ENCODE measurements around the gene DPP3. TPM values are rescaled to one million over a fixed set of nuclear protein-coding genes. Genes with fewer than 3 reads are reported as not detected.

DPP3 gene
- total RNA-seq, 1 experiment from 2014 or later: 135 TPM

DNA sequence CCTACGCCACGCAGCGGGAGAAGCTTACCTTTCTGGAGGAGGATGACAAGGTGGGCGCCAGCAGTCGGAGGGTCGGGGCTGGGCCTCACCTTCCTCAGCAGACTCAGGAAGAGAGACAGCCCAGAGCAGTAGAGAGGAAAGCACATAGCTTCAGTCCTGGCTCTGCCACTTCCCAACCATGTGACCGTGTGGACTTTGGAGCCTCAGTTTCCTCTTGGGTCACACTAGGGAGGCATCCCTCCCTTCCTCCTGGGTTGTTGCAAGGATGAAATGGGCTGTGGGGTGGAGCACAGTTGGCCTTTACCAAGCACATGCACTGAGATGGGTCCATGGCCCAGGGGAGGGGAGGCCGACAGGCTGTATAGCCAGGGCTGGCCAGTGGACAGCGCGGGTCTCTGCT lies 12.9 kb downstream of the DPP3 start:
- CTCF ChIA-PET: interaction anchor here (0.5 kb wide), 1 partner anchor 107 kb away, joined by 4 read pairs; no protein-coding TSS in a partner anchor
- H3K9ac ChIP-seq (ENCODE audit: low read length): no peak overlapping the region
- no peaks in the 10 kb centered on the region for H3K9me2 ChIP-seq (replicated peaks; ENCODE audit: low read length)
- H3K36me3 ChIP-seq (ENCODE audit: low read depth, low read length): peaks cover 40% of the 10 kb centered on the region
- no peak for ATAC-seq
- POLR2A ChIA-PET (ENCODE audit: unreplicated experiment): no interaction called here
- intact Hi-C loops (cut with micrococcal nuclease): no loop called here
- no peaks in the 10 kb centered on the region for H3K27me3 ChIP-seq (ENCODE audit: low read length)
- DNase-seq: no peak
- no peaks in the 10 kb centered on the region for H3K9me3 ChIP-seq (ENCODE audit: low read length)
- no peaks in the 10 kb centered on the region for H3F3A ChIP-seq (ENCODE audit: low read length, unreplicated experiment)
- no peak overlapping the region for H3K4me3 ChIP-seq (ENCODE audit: low read length)
- H3K27ac ChIP-seq (ENCODE audit: low read length): no peak overlapping the region
- TF ChIP-seq, protein P1, sequence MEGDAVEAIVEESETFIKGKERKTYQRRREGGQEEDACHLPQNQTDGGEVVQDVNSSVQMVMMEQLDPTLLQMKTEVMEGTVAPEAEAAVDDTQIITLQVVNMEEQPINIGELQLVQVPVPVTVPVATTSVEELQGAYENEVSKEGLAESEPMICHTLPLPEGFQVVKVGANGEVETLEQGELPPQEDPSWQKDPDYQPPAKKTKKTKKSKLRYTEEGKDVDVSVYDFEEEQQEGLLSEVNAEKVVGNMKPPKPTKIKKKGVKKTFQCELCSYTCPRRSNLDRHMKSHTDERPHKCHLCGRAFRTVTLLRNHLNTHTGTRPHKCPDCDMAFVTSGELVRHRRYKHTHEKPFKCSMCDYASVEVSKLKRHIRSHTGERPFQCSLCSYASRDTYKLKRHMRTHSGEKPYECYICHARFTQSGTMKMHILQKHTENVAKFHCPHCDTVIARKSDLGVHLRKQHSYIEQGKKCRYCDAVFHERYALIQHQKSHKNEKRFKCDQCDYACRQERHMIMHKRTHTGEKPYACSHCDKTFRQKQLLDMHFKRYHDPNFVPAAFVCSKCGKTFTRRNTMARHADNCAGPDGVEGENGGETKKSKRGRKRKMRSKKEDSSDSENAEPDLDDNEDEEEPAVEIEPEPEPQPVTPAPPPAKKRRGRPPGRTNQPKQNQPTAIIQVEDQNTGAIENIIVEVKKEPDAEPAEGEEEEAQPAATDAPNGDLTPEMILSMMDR (conservative IDR thresholded peaks at IDR 0.05; ENCODE audit: low read depth, low read length): no peak
- TF ChIP-seq EZH2 (IDR thresholded peaks at IDR 0.05; ENCODE audit: low read length, unreplicated experiment) (no peak), EZH2phosphoT487 (IDR thresholded peaks at IDR 0.05; ENCODE audit: borderline replicate concordance, low read length) (no peak)
- BruUV-seq (replicated peaks): no TSS peak
- H3K4me2 ChIP-seq (ENCODE audit: low read length): no peak overlapping the region
- H3K79me2 ChIP-seq (ENCODE audit: low read length): no peaks in the 10 kb centered on the region
- H3K4me1 ChIP-seq (ENCODE audit: insufficient read depth, low read length): no peaks in the 10 kb centered on the region
- no peak overlapping the region for H2AFZ ChIP-seq (ENCODE audit: low read length)
- no peaks in the 10 kb centered on the region for H4K20me1 ChIP-seq (ENCODE audit: low read length)

DNA sequence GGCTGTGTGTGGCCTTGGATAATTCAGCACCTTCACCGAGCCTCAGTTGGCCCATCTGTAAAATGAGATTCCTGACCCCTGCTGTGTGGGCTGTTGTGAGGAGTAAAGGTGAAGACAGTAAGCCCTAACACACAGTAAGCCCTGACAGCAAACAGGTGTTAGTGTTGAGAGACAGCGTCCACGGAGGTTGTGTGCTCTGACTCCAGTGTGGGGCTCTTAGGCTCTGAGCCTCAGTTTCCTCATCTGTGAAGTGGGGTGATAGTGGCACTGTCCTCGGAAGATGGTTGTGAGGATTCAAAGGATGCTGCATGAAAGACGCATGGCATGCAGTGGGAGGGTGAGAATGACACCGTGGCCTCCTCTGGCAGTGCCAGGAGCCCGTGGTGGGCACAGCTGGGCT lies 14.2 kb downstream of the DPP3 start:
- Histone ChIP-seq H3K27me3 (ENCODE audit: low read length) (no peaks in the 10 kb centered on the region), H4K20me1 (ENCODE audit: low read length) (no peaks in the 10 kb centered on the region), H2AFZ (ENCODE audit: low read length) (no peak overlapping the region), H3K9me3 (ENCODE audit: low read length) (no peaks in the 10 kb centered on the region), H3K4me2 (ENCODE audit: low read length) (no peak overlapping the region), H3K79me2 (ENCODE audit: low read length) (no peaks in the 10 kb centered on the region), H3F3A (ENCODE audit: low read length, unreplicated experiment) (no peaks in the 10 kb centered on the region), H3K9ac (ENCODE audit: low read length) (no peak overlapping the region), H3K9me2 (replicated peaks; ENCODE audit: low read length) (no peaks in the 10 kb centered on the region), H3K27ac (ENCODE audit: low read length) (no peak overlapping the region), H3K36me3 (ENCODE audit: low read depth, low read length) (peaks cover 40% of the 10 kb centered on the region), H3K4me3 (ENCODE audit: low read length) (no peak overlapping the region), H3K4me1 (ENCODE audit: insufficient read depth, low read length) (no peaks in the 10 kb centered on the region)
- no peak for TF ChIP-seq EZH2phosphoT487 (IDR thresholded peaks at IDR 0.05; ENCODE audit: borderline replicate concordance, low read length)
- TF ChIP-seq EZH2 (IDR thresholded peaks at IDR 0.05; ENCODE audit: low read length, unreplicated experiment): no peak
- TF ChIP-seq, protein P1 (conservative IDR thresholded peaks at IDR 0.05; ENCODE audit: low read depth, low read length): no peak
- DNase-seq (no peak), ATAC-seq (no peak)
- intact Hi-C loops (cut with micrococcal nuclease): no loop called here
- BruUV-seq (replicated peaks): no TSS peak
- POLR2A ChIA-PET (ENCODE audit: unreplicated experiment): no interaction called here
- CTCF ChIA-PET: no interaction called here

DNA sequence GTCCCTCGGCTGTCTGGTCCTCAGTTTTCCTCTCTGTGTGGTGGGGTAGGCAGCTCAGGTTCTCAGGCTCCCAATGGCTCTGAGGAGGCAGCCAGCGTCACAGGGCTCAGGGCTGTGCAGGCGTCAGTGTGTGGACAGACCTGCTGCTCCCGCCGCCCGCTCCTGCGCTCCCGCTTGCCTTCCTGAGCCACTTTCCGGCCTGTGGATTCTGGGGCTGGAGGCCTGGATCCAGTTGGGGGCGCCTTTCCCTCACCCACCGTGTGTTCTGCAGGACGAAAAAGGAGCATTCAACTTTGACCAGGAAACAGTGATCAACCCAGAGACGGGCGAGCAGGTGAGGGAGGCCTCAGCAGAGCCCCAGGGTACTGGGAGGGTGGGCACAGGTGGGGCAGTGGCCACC lies 14.7 kb downstream of the DPP3 start:
- H3K36me3 ChIP-seq (ENCODE audit: low read depth, low read length): peaks cover 40% of the 10 kb centered on the region
- no peaks in the 10 kb centered on the region for H3K27me3 ChIP-seq (ENCODE audit: low read length)
- no peaks in the 10 kb centered on the region for H4K20me1 ChIP-seq (ENCODE audit: low read length)
- no peaks in the 10 kb centered on the region for H3K9me2 ChIP-seq (replicated peaks; ENCODE audit: low read length)
- intact Hi-C loops (cut with micrococcal nuclease): no loop called here
- TF ChIP-seq EZH2phosphoT487 (IDR thresholded peaks at IDR 0.05; ENCODE audit: borderline replicate concordance, low read length) (no peak), EZH2 (IDR thresholded peaks at IDR 0.05; ENCODE audit: low read length, unreplicated experiment) (no peak)
- TF ChIP-seq, protein P1 (conservative IDR thresholded peaks at IDR 0.05; ENCODE audit: low read depth, low read length): no peak
- no peaks in the 10 kb centered on the region for H3K79me2 ChIP-seq (ENCODE audit: low read length)
- H3K4me2 ChIP-seq (ENCODE audit: low read length): no peak overlapping the region
- ChIA-PET POLR2A (ENCODE audit: unreplicated experiment) (no interaction called here), CTCF (no interaction called here)
- no peak overlapping the region for H3K9ac ChIP-seq (ENCODE audit: low read length)
- no peak for ATAC-seq
- no peaks in the 10 kb centered on the region for H3F3A ChIP-seq (ENCODE audit: low read length, unreplicated experiment)
- no peak overlapping the region for H3K27ac ChIP-seq (ENCODE audit: low read length)
- H3K4me1 ChIP-seq (ENCODE audit: insufficient read depth, low read length): no peaks in the 10 kb centered on the region
- H3K4me3 ChIP-seq (ENCODE audit: low read length): no peak overlapping the region
- no TSS peak for BruUV-seq (replicated peaks)
- no peak overlapping the region for H2AFZ ChIP-seq (ENCODE audit: low read length)
- H3K9me3 ChIP-seq (ENCODE audit: low read length): no peaks in the 10 kb centered on the region
- DNase-seq: no peak

All from PC-3 (cell line).